Stimulated activated CD4-positive, alpha-beta T cell treated with anti-CD3 and anti-CD28 coated beads, Interleukin-1b, Interleukin-23, amount 100 ng/mL, for 24 hours (primary cell): ENCODE measurements around the gene RXRA.

ENCODE experiments used
- DNase-seq, 4 experiments: peaks; one replicate each; pipeline ENCODE4 v3.0.0-alpha.2; 2020; ENCODE audit warnings: low read depth in 4 of 4, low spot score in 1 of 4

RXRA gene

DNA sequence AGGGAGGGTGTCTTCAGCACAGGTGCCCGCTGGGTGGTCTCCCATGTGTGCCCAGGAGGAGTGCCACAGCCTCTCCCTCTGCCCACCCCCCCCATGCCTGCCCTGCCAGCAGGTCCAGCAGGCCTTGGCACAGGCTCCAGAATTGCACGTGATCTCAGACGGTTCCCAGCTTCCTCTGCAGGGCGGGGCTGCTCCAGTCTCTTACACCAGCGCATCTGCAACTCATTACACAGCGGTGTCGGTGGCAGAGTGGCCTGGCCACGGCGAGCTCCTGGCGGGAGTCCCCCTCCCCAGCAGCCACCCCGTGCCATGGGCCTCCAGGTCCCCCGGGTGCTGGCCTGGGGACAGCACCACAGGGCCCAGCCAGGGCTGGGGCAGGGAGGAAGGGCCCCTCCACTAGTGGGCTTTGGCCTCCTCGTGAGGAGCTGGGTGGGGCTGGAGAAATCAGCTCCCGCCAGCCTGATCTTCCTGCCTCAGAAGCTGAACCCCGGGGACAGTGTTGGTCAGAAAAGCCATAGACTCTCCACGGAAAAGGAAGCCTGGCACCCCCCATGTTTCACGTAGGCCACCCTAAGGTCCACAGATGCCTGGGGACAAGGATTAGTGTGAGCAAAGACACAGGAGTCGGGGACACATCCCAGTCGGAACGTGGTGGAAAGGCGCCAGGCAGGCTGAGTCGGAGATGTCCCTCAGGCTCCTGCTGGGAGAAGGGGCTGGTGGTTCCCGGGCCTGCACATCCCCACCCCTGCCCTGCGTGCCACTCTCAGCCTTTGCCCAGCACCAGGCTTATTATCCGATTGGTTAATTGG is 40.2 kb downstream of the RXRA start:
- DNase-seq, result no peak

DNA sequence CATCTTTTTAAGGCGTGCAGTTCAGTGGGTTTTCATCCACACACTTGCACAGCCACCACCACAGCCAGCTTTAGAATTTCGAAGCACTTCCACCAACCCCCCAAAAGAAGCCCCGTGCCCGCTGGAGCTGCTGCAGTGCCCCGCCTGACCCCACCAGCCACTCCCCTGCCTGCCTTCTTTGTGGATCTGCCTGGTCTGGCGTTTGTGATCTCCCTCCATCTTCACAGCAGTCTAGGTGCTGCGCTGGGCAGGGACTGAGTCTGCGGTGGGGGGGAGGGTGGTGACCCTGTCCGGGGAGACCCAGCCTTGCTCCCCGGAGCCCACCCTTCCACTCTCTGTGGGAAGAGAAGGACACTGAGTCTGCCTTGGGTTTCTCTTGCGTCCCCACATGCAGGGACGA is 40.8 kb downstream of the RXRA start:
- DNase-seq, result no peak

DNA sequence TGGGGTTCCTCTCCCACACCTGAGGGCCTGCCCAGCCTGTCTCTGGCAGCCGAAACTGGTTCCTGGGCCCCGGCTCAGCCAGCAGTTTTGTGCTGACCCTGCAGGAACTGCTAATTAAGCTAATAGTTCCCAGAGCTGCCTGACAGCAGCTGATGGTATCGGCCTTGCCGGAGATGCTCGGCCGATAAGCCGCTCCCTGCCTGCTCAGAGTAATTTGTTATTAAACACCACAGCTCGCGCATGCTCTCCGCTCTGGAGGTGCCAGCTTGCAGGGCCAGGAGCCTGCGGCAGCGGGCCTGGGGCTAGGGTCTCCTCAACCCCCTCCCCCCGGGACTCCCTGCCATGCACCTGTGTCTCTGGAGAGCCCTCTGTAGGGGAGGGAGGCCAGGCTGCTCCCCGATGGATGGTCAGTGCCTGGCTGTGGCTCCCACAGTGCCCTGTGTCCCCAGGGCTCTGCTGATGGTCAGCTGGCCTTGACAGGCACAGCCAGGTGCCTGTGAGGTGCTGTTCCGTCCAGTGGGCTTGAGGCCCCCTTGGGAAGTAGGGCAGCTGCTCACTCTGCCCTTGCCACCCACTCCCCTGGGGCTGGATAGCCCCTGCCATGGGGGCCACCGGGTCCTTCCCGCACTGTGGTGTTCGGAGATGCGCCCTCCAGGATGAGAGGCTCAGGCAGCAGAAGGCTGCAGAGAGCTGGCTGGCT is 41.7 kb downstream of the RXRA start:
- DNase-seq, result no peak

DNA sequence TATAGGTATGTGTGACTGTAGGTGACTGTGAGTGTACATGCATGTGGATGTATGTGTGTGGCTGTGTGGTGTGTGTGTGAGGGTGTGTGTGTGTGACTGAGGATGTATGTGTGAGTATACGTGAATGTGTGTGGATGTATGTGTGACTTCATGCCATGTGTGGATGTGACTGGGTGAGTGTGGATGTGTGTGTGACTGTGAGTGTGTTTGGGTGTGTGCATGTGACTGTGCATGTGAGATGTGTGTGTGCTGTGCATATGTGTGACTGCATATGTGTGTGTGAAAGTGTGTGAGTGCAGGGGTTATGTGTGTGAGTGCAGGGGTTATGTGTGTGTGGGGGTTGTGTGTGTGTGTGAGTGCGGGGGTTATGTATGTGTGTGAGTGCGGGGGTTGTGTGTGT is 42.3 kb downstream of the RXRA start:
- DNase-seq, result no peak

DNA sequence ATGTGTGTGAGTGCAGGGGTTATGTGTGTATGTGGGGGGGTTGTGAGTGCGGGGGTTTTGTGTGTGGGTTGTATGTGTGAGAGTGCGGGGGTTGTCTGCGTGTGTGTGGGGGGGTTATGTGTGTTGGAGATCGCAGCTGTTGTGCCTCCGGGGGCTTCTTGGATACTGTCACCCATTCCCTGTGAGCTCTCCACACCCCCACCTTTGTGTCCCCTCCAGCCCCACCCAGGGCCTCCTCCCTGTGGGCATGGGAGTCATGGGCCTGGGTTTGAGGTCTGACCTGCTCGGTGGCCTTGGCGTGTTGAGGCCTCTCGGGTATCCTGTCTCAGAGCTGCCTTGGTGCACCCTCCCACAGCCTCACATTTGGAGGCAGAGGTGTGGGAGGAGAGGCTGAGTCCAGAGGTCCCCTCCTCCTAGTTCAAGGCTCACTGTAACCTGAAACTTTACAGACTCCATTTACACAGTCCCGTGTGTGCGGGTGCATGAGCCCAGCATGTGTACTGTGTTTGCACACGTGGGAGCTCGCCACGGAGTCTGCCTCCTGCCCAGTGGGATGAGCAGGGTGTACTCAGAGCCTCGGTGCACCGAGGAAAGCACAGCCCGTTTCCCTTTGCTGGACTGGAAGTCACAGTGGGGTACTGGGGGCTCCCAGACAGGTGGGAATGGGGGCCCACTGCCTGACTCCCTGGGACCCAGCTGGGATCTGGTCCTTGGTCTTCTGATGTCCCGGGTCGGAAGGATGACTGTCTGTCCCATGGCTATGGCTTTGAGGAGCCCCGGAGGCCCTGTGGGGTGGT is 43.4 kb downstream of the RXRA start:
- no peak for DNase-seq

DNA sequence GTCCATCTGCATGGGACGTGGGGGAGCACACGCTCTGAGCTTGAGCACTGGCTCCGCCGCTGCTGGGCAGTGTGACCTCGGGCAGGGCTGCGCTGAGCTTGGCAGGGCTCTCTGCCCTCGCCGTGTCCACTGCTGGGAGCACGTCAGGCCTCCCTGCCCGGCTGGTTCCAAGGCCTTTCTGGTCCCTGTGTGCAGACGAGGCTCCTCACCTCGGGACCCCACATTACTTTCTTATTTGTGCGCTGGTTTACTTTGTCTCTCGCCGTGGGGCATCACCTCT is 43.9 kb downstream of the RXRA start:
- DNase-seq, result no peak

DNA sequence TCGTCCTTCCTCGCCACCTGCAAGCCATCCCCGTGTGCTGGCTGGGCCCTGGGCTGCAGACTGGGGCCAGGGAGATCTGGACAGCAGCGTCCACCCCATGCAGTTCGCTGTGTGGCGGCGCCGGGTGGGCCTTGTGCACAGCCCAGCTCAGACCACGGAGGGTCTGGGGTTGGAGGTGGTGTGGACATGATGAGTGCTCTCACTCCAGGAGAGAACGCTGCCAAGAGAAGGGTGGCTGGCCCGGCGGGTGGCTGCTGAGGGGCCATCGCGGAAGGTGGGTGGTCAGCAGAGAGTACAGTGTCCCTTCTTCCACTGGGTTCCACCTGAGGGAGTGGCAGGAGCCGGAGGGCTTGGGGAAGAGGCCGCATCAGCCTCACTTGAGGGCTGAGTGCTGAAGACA is 44.4 kb downstream of the RXRA start:
- DNase-seq, result no peak

DNA sequence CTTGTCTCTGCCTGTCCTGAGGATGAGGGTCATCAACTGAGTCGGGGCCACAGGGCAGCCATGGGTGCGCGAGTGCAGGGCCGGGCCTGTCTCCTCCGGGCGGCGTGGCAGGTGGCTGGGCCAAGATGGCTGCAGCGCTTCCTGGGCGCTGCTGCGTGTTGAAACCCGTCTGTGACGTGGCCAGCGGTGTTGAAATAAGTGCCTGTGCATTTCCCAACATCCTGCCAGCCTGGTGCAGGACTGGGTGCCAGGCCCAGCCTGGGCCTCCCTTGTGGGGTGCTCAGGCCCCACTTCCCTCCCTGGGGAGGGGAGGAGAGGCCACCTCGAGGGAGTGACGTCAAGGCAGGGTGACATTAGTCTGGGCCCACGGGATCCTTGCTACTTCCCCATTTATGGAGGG is 45.5 kb downstream of the RXRA start:
- DNase-seq, result no peak

DNA sequence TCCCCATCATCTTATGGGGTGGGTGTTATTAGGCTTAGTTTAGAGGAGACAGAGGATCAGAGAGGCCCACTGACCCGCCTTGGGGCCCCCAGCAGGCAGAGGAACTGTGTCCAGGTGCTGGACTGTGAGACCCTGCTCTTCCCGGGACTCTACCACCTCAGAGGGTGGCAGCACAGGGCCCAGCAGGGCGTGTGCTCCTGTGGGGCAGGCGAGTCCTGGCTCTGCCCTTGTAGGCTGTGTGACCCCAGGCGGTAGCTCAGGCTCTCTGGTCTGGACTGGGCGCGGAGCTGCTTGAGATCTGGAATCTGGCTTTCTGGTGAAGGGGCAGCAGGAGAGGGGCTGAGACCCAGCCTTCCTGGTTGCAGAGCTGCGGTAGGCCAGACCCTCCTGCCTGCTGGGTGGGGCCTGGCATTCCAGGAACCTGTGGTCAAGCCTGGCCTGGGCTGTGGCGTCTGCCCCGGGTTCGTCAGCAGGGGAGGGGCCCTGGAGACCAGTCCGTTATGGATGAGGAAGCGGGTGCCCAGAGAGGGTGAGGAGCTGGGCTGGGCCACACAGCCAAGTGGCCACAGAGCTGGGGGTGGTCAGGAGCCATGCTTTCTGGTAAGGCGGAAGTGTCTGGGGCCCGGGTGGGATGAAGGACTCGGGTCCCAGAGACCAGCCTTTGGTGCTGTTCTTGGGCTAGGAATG is 46.5 kb downstream of the RXRA start:
- no peak for DNase-seq

DNA sequence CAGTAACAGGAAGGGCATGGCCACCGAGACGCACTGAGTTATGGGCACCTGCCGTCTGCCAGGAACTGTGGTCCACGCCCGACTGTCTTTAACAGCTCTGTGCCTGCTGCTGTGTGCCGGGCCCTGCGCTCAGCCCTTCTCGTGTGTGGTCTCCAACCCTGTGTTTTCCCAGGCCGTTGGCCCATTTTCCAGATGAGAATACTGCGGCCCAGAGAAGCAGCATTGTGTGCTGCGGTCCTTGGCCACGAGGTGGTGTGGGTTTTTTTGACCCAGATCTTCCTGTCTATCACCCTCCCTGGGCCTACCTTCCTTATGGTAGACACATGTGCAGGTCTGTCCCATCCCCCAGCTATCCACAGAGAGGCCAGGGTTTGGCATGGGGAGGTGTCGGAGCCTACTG is 47.0 kb downstream of the RXRA start:
- DNase-seq, result no peak

DNA sequence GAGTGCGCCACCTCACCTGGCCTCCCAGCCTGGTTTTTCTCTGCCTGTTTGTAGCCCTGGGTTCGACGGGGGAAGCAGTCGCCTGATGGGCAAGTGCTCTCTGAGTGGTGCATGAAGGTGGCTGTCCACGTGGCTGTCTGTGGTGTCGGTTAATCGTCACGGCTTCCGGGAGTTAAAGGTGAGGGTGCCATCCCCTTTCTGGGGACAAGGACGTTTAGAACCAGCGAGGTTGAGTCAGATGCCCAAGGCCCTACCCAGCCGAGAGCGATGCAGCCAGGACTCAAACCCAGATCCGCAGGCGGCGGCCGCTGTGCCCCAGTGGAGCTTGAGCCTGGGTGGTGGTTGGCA is 47.7 kb downstream of the RXRA start:
- no peak for DNase-seq

DNA sequence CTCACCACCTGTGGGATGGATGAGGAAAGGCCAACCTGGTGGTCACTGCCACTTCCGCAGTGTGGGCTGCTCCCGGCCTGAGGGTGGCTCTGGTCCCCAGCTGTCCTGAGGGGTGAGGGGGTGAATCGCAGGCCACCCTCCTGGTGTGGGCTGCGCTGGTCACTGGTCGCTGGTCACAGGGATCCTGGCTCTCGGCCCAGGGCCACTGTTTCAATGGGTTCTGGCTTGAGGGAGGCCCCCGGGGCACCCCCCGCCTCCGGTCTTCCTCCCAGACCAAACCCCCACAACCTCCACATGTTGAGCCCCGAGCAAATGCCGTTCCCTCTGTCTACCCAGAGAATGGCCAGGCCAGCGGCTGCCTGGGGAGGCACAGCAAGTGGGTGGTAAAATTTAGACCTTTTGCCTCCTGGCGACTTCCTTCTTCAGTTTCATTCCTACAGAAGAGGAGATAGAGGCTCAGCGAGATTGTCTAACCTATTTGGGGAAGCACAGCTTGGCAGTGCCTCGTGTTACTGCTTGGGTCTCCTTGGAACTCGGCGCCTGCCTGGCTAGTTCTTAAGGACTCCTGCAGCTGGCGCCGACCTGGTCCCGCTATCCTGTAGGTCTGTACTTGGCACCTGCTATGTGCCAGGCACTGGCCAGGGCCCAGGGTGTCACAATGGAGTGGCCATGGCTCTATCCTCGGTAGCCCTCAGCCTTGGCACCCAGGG is 48.2 kb downstream of the RXRA start:
- DNase-seq, result no peak

DNA sequence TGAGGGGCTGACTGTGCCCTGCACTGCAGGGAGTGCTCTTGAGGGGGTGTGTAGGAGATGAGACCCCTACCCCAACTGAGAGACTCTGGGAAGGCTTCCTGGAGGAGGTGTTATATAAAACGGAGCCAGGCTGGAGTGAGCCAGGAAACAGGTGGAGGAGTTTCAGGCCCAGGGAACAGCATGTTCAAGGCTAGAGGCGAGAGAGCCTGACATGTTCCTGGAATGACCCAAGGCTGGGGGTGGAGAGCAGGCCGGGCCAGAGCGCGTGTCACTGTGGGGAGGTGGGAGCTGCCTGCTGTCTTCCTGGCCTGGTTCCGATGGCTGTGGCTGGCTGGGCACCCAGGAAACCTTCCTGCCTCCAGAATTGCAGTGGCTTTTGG is 48.7 kb downstream of the RXRA start:
- no peak for DNase-seq

DNA sequence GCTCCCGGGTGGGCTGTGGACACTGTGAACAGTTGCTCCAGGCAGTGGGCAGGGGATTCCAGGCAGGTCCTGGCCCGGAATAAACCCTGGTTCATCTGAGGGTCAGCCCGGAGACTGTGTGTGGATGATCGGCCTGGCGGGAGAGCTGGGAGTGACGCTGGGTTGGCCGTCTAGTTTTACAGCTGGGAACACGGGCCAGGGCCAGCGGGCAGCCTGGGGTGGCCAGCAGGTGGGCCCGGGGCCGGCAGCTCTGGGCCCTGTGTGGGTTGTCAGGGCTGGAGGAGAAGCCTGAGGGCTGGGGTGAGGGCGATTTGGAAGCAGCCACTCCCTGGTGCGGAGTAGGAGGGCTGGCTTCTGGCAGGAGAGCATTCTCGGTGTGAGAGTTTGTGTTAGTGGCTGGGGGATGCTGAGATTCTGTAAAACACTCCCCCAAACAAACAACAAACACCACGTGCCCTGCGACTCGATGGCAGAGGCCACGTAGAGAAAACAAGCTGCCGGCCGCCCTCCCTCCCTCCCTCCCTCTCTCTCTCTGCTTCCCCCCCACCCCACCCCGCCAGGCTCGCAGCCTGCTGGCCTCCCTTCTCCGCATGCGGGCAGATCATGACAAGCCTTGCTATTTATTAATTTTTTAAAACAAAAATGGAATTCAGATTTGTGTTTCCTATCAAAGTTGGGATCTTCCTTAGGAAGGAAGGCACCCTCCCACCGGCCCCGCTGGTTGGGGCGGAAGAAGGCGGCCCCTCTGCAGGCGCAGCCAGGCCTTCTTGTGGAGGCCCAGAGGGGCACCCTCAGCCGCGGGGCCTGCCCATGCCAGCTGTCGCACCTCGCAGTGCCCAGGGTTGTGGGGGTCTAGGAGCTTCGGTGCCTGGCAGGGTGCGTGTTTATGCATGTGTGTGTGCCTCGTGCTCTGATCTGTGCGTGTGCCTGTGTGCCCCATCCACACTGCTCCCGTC is 49.5 kb downstream of the RXRA start:
- no peak for DNase-seq

DNA sequence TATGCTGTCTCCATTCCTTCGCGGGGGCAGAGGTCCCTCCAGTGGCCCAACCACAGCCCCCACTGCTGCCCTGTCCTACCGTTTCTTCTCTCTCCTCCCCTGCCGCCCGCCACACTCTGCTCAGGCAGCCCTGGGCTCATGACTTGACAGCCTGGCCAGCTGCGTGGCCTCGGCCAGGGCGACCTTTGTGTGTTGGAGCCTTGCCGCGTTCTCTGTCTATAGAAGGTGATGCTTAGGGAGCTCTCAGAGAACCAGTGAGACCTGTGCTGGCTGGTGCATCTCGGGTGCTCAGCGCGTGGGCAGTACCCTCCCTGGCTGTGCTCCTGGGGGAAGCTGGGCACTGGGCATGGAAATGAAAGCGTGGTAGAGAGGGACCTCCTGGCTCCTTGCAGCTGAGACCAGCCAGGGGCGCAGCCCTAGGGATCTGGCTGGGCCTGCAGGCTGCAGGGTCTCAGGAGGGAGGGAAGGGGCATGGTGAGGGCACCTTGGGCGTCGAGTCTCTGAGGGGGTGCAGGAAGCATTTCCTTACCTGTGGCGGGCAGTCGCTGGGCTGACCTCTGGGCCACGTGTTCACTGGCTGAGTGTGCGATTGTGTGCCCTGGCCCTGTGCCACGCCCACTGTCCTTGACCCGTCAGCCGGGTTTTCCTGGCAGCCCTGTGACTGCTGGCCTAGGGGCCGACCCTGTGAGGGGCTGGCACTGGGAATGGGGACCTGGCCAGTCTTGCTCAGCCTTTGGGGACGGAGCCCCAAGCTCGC is 50.3 kb downstream of the RXRA start:
- DNase-seq, result no peak

DNA sequence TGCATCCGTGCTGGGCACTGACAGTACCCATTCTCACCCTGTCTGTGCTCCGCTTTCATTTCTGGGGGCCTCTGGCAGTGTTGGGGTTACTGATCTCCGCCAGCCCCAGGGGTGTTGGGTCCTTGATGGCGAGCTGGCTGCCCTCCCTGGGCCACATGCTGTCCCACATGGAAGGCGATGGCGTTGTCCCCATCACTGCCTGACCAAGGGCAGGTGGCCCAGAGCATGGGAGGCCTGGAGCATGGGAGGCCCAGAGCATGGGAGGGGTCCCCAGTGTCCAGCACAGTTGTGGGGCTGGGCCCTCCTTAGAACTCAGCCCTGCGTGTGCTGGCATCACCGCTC is 50.9 kb downstream of the RXRA start:
- no peak for DNase-seq

DNA sequence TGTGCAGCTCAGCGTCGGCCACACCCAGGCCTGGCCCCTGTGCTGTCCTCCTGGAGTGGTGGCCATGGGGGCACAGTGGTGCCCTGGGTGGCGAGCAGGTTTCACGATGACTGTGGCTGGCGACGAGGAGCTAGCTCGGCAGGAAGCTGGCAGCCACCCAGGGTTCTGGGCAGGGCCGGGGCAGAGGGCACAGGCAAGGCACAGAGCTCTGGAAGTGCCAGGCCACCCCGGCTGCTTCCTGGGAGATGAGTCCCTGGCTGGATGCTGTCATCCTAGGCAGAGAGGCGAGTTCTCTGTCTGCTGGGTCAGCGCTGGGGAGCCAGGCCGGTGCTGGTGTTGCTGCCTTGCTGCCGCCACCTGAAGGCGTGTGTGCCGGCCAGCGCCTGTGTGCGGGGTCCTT is 51.7 kb downstream of the RXRA start:
- no peak for DNase-seq

DNA sequence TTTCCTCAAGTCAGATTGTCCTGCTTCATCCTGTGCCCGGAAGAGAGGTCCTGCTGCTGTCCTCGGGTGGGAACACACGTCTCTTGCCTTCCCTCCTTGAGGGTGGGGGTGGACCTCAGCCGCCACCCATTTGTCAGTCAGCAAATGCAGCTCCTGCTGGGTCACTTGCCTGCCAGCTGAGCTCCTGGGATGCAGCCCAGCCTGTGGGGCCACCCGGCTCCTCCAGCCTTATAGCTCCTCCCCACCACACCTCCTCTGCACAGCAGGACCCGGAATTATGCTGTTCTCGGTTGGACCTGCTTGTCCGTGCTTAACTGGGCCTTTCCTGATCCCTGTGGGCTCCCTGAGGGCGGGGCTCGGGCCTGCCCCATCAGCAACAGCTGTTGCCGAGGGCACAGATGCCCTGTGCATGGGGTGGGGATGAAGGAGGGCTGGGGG is 52.7 kb downstream of the RXRA start:
- DNase-seq, result no peak

DNA sequence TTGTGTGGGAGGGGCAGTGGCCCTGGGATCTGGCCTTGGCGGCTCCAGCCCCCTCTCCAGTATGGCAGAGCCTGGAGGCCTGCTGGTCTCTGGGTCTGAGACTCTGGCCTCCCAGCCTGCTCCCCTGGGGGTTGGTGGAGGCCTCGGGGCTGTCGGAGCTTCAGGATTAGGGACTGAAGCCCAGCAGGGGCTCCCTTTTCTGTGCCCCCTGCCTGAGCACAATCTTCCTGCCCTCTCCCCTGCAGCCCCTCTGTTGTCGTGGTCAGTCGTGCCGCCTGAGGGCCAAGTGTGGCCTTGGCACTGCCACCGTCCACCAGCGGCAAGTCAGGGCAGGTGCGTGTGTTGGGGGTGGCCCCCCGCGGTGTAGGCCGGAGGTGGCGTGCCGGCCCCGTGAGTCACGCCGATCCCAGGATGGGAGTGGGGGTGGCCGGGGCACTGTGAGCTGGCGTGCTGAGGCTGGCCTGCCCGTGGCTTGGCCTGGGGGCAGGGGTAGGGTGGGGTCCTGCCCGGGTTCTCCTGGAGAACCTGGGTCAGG is 53.6 kb downstream of the RXRA start:
- DNase-seq, result no peak
